Left kidney (tissue), 2 donors: ENCODE data around the gene KIF16B. TPM values are rescaled to one million over a fixed set of nuclear protein-coding genes. Genes with fewer than 3 reads are reported as not detected.
A peak's percentile ranks its signal among the peaks of the same experiment; 100 is the strongest.
"Not testable (repeated sequence)": the region's sequence is repeated elsewhere in the genome, so short reads cannot be mapped to it uniquely, and the experiment has no call there.

Source experiments
- DNase-seq: peaks from one replicate; pipeline ENCODE4 v3.0.0-alpha.2; 2013
- polyA plus RNA-seq: library from polyadenylated mRNA; unstranded; fragments of 120-200 nt; gene quantifications from one replicate; pipeline ENCODE4 v1.2.1, GENCODE V29; 2013; ENCODE audit not compliant: insufficient read length

Gene KIF16B
- polyA plus RNA-seq, 1 donor: 29.3 TPM

DNA sequence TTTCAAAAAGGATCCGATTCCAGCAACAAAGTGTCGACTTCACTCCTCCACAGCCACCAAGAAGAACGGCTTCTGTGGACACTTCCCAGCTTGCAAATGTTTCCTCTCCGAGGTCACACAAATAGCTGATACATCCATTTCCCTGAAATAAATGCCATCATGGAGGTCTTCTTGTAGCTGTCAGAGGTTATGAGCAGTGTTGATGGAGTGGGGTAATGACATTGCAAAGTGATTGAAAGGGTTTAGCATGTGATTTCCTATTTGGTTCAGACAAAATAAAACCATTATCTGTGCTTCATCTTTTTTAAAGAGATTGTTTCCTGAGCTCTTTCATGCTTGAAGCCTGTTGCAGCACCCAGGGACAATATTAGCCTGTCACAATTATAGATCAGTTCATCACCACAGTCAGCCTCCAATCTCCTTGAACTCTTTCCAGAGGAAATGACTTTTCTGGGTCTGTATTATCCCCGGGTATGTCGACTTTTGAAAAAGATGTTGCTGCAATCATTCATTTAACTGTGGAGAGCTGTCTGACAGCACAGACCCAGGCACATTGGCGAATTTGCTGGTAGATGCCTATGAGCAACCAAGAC lies 16.9 kb upstream of the KIF16B start:
- no peak for DNase-seq

- DNase-seq: no peak
Measured at GRCh38 chr20:16589623-16590022, 16.4 kb upstream of the KIF16B start.

- DNase-seq: no peak
Measured at GRCh38 chr20:16588241-16588640, 15.0 kb upstream of the KIF16B start.

DNA sequence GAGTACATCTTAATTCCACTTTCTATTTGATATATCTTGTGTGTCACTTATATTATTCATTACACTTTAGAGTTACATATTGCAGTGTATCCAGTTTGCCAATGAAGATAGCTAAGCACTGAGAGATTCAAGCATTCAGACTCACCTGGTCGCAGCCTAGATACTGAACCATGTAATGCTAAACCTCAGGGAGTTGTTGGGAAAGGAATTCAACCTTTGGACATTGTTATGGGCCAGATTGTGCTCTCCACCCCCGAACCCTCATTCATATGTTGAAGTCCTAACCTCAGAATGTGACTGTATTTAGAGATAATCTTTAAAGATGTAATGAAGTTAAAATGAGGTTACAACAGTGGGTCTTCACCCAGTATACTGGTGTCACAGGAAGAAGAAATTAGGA lies 13.8 kb upstream of the KIF16B start:
- no peak for DNase-seq

DNA sequence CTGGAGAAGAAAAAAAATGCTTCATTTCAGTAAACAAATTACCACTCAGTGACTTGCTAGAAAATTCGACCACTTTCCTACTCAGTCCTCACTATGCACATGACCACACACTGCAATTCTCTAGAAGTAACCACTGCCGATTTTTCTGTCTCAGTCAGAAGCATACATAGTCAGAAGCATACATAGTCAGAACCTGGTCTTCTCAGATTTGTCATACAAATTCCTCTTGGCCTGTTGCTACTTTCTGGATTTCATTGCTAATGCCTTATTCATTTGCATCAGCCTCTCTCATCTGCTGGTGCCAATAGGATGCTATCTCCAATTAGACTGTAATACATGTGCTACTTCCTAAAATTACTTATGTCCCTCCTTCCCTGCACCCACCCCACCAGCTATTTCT lies 10.2 kb upstream of the KIF16B start:
- no peak for DNase-seq

- DNase-seq: no peak
Measured at GRCh38 chr20:16581241-16581640, 8.0 kb upstream of the KIF16B start.

GRCh38 chr20:16580620-16581019 lies 7.4 kb upstream of the KIF16B start:
- no peak for DNase-seq

DNA sequence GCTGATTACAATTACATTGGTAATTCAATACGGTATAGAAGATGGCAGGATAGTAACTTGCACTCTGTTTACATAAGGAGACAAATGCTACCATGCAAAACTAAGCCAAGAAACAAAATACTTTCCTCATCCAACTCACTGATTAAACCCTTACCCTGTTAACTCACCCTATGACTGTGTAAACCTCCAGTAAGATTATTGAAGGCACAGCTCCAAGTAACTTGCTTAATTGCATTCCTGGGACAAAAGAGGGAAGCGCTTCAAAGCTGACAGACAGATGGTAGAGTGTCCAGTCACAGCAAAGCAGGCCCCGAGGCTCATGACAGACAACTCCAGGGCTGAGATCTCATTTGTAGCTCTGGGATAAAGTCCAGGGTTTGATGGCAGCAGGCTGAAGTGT lies 6.9 kb upstream of the KIF16B start:
- DNase-seq: peak; percentile 55

DNA sequence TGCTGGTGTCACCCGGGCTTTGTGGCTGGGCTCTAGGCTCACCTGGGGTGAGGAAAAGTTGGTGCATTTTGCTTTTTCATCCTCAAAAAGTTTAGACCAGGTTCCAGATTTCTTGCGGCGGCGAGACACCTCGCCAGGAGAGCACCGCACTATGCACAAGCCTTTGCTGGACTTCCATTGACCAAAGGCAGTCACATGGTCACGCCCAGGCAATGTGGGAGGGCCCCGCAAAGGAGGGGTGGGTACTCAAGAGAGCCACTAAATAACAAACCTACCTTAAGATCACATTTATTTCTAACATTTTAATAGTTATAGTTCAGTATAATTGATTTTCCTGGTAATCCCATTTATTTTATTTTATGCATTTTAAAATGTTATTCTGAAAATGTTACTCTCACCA lies 3.0 kb upstream of the KIF16B start:
- no peak for DNase-seq

DNA sequence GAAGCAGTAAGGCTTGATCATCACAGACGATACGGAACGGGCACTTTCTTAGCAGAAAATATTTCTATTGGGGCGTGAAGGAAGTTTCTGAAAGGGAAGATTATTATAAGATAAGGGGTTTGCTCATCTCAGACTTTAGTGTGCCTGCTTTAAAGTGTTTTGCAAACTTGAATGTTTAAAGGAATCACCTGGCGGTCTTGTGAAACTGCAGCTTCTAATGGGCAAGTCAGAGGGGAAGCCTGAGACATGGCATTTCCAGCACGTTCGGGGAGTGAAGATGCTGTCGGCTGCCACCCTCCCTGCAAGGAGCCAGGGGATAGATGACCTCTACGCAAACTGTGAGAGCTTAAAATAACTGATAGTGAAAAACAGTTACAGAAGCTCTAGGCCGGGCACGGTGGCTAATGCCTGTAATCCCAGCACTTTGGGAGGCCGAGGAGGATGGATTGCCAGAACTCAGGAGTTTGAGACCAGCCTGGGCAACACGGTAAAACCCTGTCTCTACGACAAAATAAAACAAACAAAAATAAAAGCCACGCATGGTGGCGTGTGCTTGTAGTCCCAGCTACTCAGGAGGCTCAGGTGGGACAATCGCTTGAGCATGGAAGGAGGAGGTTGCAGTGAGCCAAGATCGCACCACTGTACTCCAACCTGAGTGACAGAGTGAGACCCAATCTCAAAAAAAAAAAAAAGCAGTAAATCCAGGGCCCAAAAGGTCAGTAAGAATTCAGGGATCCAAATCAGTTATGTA lies 2.3 kb upstream of the KIF16B start:
- DNase-seq: no peak

DNA sequence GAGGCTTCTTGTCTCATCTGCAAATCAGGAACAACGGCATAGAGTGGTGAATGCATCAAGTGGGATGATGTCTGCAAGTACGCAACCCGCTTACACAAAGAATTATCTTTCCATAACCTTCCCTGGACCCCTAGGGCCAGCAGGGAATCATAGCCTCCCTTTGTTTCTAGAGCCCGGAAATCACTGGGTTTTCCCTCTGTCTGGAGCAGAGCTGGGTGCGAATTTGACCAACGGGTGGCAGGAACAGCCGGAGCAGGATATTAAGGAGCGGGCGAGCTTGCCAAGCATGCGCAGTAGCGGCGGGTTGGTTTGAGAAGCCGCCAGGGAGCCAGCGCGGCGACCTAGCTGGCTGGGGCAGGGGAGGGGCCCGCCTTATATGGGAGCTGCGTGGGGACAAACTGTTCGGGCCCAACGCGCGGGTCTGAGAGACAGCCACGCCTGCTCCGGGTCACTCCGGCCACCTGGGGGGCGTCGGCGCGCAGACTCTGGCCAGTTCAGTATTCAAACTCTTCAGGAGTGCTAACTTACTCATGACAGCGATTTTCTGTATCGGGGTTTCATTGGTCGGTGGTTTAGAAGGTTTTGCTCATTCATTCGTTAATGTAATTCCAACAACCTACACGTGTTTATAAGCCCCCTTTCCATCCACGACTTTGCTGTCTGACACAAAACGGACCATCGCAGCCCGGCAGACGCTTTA lies 1.6 kb upstream of the KIF16B start:
- DNase-seq: peak; percentile 72

DNA sequence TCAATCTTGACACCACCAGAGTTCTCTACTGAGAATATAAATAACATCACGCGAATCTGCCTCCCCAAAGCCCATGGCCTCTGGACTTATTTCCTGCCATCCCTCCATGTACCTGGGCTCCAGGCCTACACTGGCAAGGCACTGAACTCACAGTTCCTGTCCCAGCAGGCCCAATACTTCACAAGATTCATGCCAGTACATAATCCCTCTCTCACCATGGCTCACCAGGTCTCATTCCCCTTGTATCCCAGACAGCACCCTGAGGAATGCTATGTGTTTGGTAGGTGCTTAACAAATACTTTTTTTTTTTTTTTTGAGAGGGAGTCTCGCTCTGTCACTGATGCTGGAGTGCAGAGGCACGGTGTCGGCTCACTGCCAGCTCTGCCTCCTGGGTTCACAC lies 1.9 kb downstream of the KIF16B start:
- DNase-seq: no peak

DNA sequence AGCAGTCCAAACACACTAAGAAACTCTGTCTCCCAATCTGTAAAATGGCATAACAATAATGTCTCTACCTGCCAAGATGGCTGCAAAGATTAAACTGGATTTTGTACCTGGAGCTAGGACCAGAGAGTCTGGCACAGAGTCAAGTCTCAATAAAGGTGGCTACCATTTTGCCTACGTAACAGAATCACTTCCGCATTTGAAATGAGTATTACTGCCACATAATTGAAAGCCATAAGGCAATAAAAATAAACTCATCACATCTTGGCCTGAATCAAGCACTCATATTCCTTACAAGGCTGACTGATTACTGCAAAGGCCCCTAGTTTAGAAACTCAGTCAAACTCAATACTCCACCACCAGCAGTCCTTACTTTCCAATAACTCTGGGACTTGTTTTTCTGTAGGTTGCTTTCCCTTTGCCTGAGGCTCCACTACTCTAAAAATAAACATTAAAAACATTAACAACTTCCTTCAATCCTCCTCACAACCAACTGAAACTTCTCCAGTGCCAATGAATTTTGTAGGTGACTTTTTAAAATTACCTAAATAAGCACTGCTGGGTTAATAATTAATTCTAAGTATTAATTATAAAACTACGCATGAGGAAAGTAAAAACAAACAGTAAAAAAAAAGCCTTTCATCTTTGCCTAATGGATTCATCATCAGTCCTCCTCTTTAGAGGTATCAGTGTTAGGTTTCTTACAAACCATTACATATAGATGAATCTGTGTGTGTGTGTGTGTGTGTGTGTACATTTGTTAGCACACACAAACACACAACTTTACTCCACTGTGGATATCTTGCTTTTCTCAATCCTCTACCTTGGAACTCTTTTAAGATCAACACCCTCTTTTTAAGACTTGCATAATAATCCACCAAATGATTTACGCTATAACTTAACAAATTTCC lies 3.7 kb downstream of the KIF16B start:
- DNase-seq: no peak

GRCh38 chr20:16566080-16566479 lies 7.2 kb downstream of the KIF16B start:
- DNase-seq: no peak

DNA sequence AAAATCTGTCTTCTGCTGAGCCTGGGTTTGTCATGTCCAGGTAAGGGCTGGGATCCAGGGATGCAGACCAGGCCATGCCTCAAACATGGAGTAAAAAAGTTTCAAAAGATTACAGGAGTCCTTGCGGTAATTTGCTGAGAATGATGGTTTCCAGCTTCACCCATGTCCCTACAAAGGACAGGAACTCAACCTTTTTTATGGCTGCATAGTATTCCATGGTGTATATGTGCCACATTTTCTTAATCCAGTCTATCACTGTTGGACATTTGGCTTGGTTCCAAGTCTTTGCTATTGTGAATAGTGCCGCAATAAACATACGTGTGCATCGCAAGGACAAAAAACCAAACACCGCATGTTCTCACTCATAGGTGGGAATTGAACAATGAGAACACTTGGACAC lies 9.2 kb downstream of the KIF16B start:
- DNase-seq: not testable (repeated sequence)

- no peak for DNase-seq
Measured at GRCh38 chr20:16563066-16563806, 10.0 kb downstream of the KIF16B start.

DNA sequence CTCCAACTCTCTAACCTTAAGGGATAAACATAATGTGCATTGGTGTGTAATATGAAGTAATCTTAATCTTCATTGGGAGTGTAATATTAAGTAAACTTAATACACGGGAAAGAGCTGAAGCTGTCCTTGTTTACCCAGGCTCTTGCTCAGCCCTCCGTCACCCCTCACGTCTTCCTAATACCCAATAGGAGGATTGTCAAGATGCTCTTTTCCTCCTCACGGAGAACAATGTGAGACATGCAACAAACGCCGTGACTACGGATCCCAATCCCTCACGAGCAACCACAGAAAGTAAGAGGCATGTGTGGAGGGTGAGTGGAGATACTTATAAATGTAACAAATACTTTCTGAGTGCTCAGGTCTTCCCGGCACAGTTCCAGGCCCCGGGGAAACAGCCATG lies 11.0 kb downstream of the KIF16B start:
- no peak for DNase-seq

DNA sequence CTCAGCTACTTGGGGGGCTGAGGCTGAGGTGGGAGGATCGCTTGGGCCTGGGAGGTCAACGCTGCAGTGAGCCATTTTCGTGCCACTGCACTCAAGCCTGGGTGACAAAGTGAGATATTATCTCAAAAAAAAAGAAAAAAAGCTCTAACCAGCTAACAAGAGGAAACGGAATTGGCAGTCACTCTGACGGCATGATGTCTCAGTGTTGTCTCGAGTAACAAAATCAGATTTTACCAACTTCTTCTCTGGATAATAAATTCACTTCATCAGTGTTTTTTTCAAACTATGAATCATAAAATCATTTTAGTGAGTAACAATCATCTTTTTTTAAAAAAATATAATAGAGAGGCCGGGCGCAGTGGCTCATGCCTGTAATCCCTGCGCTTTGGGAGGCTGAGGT lies 12.6 kb downstream of the KIF16B start:
- no peak for DNase-seq

- no peak for DNase-seq
Measured at GRCh38 chr20:16560216-16560615, 13.0 kb downstream of the KIF16B start.

DNA sequence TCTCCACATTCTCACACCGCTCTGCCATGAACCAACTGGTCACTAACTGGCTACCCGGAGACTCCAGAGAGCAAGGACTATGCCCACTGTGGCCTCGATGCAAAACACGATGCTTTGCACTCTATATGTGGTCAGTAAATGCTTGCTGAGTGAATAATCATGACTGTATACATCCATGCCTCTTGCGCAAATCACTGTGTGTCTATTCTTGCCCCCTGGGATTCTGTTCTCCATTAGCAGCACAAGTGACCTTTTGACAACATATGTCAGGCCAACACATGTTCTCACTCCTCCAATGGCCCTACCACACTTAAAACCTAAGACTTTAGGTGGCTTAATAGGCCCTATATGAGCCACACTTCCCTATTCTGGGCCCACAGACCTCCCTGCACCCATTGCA lies 16.9 kb downstream of the KIF16B start:
- DNase-seq: no peak

DNA sequence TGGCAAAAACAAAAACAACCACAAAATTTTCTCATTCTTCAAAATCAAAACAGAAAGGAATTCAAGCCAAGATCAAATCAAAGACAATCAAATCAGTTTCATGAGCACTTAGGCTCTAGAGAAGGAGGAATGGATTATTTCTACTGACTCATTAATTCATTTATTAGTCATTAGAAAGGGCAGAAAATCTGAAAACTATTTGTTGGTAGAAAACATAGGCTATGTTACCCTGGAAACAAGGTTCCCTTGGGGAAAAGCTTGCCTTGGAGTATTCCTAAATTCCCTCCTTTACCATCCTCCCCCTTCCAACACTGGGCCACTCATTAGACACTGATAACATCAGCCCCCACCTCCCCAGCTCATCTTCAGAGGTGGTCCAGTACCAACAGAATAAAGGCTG lies 17.5 kb downstream of the KIF16B start:
- DNase-seq: no peak
